Measurements from ENCODE around the gene PAX8.

PAX8 gene

DNA sequence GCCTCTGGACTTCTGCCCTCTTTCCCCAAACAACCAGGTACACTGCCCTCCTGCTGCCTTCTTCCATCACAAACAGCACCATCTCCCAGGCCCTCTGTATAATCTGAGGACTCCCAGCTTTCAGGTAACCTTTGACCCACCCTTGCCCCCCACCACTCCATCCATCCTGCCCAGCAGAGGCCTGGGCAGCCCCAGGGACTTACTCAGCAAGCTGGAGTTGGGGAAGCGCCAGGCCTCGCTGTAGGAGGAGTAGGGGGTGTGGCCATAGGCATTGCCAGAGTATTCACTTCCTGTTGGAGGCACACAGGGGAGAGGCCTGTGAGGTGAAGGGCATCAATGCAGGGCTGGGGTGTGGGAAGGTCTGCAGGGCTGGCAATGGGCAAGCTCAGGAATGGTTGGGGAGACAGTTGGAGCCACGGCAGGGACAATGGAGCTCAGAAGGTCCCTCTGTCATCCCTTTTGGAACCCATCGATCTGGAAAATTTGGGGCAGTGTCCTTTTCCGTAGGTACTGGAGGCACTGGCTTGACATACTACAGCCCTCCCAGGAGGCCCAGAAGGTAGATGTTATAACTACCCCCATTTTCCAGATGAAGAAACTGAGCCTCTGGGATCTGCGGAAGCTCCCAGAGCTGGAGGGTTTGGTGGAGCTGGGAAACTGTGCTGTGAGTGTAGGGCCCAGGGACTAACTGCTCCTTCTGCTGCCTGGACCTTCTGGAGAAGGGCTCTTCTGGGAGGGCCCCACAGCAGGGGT is 58.7 kb downstream of the PAX8 start:
- DNase-seq (ENCODE audit: low read depth in 2 of 2): no peak

DNA sequence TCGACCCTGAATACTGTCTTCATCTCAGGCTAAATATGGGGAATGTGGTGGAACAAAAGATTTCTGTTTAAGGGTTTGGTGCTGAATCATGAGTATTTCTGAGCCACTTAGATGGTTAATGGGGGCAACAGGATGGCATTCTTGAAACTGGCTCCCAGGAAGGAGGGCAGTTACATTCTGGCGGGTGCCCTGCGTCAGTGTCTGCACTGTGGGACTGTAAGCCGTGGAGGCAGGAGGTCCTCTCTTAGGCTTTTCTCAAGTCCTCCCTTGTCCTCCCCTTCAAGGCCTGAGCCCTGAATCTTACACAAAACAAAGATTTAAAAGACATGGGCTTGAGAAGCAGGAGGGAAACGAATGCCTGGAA is 59.2 kb downstream of the PAX8 start:
- DNase-seq (ENCODE audit: low read depth in 2 of 2): no peak

DNA sequence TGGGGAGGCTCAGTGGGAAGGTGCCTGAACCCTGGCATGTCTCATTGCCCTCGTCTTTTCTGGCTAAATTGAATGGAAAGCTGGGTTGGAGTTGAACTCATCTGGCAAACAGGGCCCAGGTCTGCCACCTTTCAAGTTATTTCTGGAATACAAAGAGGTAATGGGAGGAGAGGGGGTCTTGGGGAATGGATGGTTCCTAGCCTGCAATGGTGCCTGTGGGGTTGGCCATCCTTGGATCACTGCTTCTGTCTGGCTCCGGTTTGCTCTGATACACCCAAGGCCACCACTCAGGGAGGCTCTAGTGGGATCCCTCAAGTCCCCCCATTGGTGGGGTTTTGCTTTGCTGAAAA is 59.7 kb downstream of the PAX8 start:
- no peak for DNase-seq (ENCODE audit: low read depth in 2 of 2)

DNA sequence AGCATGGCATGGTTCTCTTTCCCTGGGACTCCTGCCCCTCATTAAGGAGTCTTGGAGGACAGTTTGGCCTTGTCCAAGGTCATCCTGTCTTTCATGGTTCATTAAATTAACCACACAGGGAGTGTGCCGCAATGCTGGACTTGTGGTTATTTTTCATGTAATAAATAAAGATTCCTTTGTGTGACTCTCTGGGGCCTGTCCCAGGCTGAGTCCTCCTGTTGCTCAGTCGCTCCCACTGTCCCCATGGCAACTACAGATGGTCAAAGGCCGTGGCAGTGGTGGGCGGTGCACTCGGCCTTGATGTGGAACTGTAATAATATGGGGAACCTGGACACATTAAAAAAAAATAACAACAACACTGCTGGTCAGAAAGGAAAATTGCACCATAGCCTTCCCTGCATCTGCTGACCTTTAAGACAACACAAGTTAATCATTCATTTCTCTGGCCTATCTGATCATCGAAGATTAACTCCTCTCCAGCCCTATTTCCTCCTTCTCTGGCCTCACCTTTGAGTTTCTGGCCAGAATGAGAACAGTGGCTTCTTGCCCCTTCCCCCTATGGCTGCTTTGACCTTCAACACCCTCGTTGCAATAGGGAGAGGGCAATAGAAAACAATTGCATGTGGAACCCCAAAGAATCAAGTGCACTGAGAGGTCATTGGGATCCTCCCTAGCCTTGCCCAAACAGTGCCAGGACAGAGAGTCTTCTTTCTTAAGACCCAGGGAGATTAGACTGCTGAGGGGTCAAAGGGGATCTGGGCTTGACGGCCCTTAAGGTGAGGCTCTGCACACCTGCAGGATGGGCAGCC is 60.2 kb downstream of the PAX8 start:
- DNase-seq (ENCODE audit: low read depth in 2 of 2): no peak

DNA sequence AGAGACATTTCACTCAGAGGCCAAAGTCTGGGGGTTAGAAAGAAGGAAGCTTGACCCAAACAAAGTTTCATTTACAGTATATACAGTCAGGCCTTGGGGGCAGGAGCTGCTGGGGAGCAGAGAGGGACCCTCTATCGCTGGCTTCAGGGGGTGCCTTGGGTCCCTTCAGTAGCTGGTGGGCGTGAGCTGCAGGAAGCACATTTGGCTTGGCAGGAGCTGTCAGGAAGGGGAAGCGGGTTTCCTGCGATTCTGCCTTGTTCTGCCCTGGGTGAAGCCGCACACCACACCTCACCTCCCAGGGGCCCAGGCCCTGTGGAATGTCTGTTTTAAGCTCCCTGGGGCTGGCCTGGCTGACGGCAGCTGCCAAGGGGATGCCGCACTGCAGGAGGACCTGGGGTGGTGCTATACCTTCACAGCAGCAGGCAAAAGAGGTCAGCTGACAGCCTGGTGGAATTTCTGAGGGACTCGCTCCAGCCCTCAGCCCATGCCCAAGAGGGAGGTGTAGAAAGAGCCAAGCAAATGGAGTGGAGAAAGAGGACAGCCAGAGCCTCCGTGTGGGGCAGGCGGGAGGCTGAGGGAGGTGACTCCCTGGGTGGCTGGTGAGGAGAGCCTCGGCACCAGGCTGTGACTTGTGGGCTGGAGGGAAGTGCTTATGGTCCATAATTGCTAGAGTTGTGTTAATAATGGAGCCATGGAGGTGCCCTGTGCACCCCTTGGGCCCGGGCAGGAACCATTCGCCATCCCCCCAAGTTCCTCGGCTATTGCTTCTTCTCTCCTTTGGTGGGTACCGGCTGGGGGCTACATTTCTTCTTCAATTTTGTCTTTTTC is 61.1 kb downstream of the PAX8 start:
- no peak for DNase-seq (ENCODE audit: low read depth in 2 of 2)

DNA sequence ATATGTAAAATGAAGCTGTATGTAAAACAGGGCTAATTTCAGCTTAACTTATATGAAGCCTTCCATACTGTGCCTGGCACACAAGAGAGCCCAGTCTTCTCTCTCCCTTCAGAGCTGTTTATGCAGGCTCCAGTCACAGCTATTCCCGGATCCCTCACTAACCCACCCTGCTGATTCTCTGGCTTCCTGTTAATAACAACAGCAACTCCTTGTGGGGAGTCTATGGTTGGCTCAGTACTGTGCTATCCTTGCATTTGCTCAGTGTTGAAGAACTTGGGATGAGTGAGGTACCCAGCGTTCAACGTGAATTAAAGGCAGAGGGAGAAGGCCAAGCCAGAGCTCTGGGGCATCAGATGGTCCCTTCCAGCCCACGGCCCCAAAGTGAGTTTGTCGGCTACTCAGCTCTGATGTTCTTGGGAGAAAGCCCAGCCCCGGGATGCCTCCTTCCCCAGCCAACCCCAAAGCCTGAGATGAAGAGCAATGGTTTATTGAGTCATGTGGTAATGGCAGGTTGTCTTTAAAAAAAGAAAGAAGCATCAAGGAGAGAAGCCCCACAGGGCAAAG is 61.7 kb downstream of the PAX8 start:
- DNase-seq (ENCODE audit: low read depth in 2 of 2): no peak

DNA sequence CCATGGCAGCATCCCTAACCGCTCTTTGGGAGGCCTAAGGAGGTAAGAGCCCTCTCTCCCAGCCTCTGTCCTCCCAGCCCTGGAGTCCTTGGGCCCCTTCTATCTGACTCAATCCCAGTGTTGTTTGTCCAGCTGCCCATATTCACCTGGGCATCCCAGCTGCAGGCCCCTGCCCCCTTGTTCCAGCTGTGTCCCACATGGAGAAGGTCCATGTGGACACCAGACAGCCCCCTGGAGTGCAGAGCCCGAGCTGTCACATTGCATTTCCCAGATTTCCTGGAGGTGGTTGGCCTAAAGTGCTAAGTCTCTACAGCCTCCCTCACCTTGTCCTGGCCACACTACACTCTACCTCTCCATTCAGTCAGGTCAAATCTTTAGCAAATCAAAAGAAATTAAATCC is 62.4 kb downstream of the PAX8 start:
- no peak for DNase-seq (ENCODE audit: low read depth in 2 of 2)

DNA sequence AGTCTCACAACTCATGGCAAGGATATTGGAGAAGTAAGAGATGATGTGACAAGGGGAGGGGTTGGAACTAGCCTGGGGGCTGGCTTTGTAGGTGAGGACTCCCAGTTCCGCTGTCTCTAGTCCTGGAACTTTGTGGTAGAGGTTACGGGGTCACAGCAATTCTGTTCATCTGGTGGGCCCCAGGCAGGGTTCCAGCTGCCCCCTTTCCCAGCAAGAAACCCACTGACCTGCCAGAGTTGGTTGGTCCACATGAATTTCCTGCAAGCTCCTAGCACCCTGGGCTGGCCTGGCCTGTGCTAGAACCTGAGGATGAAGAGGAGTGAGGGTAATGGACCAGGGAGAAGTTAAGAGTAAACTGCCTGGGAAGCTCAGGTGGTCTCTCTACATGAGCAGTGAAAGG is 63.7 kb downstream of the PAX8 start:
- no peak for DNase-seq (ENCODE audit: low read depth in 2 of 2)

DNA sequence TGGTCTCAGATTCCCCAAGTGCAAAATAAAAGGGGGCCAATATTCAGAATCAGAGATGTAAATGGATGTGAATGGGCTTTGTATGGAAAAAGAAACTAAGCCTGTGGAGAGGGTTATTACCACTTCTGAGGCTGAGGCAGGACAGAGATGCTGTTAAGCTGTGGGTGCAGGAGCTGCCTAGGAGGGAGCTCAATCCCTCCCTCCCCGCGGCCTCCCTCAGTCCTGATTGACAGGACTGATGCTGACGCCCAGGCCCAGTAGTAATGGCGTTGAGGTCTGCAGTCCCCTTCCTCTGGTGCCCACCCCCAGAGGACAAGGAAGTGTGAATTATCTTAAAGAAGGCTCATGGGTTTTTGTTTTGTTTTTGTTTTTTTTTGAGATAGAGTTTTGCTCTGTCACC is 64.6 kb downstream of the PAX8 start:
- DNase-seq (ENCODE audit: low read depth in 2 of 2): no peak

DNA sequence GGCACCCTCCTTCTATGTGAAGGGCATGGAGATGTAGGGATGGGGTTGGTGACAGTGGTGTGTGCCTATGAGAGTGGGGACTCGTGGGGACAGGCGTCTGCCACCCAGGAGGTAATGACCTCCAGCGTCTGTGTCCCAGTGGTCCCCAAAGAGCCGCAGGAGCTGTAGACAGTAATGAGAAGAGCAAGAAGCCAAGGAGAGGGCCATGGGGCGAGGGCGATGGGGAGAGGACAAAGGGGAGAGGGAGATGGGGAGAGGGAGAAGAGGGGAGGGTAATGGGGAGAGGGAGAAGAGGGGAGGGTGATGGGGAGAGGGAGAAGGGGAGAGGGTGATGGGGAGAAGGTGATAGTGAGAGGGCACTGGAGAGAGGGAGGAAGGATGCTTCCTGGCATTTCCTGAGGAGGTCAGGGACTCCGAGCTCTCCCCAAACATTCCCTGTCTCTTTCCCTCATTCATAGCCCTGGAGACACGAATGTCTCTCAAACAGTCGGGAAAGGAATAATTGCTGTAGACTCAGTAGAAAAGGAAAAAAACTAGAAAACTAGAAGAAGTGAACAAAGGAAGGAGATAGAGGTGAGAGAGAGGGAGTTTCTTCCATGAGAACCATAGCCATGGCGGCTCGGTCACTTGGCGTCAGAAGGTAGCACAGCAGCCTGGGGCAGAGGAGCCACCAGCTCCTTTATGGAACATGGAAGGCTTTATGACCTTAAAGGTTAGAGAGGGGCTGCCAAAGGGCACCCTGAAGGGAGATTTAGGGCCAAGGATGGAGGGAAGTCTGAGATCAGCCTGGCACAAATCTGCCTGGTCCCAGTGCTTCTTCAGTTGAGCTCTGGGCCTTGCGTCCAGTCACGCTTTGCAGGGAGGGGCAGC is 65.4 kb downstream of the PAX8 start:
- DNase-seq (ENCODE audit: low read depth in 2 of 2): no peak

DNA sequence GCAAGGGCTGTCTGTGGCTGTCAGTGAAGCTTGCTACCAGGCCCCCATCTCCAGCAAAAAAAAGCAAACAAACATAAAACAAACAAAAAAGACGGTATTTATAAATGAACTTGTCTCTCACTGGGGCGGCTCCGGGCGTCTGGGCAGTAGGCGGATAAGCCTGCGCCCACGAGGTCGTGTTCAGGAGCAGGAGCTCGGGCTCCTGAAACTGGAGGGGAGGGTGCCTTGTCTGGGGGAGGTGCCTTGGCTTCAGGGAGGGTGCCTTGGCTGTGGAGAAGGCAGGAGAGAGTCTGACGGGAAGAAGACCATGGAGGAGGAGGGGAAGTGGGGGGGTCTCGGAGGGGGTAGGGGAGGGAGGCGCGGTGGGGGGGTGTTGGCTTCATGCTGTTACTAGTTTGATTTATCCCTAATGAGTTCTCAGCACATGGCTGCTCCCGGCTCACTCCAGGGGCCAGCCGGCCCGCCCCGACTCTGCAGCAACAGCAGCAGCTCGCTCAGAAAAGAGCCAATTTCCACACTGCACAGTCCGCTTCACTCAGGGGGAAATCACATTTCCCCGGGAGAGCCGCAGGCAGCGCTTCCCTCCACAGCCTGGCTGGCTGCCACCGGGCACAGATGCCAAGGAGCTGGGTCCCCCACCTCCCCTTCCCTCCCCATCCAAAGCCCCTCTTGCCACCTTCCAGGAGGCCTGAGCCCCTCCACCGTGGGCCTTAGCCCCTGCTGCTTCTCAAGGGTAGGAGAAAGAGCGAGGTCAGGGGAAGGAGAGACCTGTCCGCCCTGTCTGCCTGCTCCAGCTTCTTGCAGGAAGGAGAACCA is 66.3 kb downstream of the PAX8 start:
- DNase-seq (ENCODE audit: low read depth in 2 of 2): no peak

DNA sequence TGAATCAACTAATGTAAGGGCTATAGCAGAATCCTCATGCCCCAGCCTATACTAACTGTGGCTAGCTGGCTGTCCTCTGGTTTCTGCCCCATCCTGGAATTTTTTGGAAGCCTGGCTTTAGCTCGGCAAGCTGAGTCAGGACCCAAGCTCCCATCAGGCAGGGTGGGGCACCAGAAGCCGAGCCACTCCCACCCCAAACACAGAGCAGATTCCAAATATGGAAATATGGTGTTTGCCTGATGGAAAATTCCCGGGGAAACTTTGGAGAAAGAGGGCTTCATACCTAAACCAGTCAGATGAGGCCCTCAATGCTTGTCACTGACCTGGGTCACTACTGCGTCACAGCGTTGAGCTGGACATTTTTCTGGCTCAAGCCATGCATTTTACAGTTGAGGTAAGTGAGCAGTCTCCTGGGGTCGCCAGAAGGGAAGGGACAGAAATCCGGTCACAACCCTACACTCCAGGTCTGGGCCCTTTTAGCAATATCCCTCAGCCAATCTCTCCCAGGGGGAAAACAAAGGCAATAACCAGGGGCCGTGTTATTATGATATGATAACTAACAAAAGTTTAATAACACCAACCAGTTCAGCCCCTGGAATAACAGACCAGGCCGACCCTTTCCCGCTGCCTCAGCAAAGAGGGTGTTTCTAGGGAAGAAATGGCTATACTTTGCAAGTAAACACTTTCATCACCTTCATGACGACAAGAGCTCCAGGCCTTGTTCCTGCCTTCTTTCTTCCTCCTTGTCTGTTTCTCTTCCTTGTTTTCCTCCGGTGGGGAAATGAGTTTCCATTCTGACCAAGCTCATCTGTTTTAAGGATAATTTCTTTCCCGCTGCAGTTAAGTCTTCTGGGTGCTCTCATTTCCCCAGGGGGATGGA is 67.3 kb downstream of the PAX8 start:
- no peak for DNase-seq (ENCODE audit: low read depth in 2 of 2)

DNA sequence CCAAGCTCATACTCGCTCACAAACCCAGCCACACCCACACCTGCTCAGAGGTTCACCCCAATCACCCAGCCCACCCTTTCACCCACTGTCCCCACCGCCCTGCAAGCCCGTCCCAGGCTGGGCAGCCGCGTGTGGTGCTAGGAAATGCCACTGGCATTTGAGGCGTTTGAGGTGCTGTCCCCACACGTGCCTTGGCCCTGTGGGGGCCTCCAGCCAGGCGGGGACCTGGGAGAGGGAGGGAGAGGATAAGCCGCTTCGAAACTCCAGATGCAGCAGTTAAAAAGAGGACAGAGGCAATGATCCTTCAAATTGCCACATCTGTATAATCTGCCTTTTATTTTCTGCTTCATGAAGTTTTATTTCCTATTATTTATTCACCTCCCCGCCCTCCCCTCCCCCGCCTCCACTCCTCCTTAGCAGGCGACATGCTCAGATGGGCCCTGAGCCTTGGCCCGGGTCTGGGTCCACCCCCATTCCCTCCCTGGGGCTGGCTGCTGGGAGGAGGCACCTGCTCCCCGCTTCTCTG is 69.0 kb downstream of the PAX8 start:
- no peak for DNase-seq (ENCODE audit: low read depth in 2 of 2)

DNA sequence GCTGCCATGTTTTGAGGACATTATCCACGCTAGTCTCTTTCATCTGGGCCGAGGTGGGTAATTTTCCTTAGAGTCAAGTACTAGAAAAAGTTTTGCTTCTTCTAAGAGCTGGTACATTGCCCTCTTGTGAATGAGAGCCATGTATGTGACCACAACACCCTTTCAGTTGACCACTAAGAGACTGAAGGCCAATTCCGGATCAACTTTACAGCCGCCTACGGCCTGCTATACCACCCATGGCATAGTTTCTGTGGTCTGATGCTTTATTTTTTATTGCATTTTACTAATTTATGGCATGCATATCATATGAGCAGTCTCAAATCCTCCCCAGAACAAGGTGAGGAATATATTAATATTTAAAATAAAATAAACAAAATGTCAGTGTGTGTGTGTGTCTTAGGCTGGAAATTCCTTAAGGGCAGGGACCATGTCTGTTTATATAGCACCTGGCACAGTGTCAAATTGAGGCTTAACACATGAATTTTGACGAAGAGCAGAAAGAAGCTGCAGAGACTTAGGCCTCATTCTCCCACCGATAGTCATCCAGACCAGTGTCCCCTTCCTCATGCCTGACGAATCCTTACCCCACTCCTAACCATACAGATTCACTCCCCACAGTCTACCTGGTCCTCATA is 69.6 kb downstream of the PAX8 start:
- no peak for DNase-seq (ENCODE audit: low read depth in 2 of 2)

DNA sequence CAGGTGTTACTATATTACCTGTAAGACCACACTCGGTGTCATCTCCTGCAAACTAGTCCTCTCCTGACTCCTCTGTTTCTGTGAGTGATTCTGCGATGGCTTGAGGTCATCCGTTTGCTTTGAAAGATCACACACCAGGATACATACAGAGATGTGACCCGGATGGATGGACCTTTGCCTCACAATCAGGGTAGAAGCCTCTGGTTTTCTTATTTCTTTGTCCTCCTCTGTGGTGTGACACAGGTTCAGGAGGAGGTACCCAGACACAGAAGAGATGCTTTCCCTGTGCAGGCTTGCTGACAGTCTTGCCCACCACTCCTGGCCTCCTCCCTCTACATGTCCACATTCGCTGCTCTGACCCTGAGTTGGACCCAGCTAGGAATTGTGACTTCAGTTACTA is 70.3 kb downstream of the PAX8 start:
- no peak for DNase-seq (ENCODE audit: low read depth in 2 of 2)

DNA sequence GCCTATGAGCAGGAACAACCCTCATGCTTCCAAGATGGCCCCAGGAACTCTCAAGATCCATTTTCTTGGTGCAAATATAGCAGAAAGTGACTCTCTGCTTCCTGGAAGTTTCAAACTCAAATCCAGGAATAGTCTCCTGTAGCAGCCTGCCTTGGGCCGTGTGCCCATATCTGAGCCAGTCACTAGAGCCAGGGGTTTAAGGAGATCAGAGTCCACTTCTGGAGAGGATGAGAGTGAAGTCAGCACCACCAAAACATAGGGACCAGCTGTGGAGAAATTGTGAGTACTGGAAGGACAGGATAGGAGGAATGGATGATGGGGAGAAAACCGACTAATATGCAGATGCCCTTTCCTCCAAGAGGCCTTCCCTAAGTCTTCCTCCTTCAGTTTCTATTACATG is 71.7 kb downstream of the PAX8 start:
- no peak for DNase-seq (ENCODE audit: low read depth in 2 of 2)

DNA sequence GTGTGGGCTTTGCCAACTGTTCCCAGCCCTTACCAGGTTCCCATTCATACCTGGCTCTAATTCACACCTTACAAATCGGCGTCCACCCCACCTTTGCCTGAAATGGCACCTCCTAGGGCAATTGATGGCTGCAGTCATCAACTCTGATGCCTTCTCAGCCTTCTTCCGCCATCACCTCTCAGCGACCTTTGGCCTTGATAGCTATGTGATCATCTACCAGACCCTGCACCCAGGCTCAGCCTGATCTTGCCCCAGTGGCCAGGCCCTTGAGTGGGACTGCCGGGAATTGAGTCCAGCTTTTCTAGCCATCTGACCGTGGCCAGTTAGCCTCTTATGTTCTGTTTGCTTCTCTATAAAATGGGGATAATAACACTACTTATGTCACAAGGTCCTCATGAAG is 72.5 kb downstream of the PAX8 start:
- no peak for DNase-seq (ENCODE audit: low read depth in 2 of 2)

DNA sequence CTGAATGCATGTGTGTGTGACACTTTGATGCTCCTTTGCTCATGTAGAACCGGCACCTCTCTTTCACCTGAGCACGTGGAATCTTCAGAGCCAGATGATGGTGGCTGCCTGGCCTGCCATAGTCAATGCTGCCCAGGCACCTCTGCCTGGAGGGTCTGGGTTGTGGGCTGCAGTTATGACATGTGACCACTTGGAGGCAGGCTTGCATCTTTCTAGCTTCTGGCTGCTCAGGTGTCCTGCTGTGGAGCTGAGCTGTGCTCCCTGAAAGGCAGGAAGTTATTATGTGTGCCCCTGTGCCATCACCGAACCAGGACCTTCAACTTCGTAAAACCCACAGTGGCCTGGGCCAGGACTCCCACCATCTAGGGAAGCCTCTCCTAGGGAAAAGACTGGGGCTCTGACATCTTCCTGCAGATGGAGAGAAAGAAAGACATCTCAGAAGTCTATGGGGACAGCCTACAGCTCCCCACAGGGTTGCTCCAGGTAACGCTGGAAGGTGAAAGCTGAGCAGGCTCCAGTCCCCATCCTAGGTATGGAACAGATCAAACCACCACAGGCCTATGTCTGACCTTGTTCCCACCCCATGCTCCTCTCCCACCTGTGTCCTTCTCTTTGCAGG is 74.7 kb downstream of the PAX8 start:
- peak; percentile 39 to 57 for DNase-seq (ENCODE audit: low read depth in 2 of 2)

DNA sequence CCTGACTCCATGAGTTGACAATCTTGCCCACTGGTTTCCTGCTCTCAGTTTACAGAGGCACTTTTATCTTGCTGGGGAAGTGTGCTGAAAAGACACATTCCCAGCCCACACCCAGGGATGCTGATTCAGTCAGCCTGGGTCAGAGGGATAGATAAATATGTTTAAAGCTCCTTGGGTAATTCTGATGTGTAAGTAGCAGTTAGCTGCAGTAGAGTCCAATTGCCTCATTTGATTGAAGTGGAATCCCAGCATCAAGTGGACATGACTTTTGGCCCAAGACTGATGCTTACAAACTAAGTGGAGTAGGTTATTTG is 75.5 kb downstream of the PAX8 start:
- no peak for DNase-seq (ENCODE audit: low read depth in 2 of 2)

Measured in stimulated activated CD8-positive, alpha-beta memory T cell treated with anti-CD3 and anti-CD28 coated beads, Interleukin-2, amount 100 ng/mL, for 48 hours (primary cell).